ENCODE results near the gene SPATA2. TPM values are rescaled to one million over a fixed set of nuclear protein-coding genes. Genes with fewer than 3 reads are reported as not detected.

Gene SPATA2
- polyA plus RNA-seq, 3 donors = 3.8 to 5.0 (median 4.7) TPM

DNA sequence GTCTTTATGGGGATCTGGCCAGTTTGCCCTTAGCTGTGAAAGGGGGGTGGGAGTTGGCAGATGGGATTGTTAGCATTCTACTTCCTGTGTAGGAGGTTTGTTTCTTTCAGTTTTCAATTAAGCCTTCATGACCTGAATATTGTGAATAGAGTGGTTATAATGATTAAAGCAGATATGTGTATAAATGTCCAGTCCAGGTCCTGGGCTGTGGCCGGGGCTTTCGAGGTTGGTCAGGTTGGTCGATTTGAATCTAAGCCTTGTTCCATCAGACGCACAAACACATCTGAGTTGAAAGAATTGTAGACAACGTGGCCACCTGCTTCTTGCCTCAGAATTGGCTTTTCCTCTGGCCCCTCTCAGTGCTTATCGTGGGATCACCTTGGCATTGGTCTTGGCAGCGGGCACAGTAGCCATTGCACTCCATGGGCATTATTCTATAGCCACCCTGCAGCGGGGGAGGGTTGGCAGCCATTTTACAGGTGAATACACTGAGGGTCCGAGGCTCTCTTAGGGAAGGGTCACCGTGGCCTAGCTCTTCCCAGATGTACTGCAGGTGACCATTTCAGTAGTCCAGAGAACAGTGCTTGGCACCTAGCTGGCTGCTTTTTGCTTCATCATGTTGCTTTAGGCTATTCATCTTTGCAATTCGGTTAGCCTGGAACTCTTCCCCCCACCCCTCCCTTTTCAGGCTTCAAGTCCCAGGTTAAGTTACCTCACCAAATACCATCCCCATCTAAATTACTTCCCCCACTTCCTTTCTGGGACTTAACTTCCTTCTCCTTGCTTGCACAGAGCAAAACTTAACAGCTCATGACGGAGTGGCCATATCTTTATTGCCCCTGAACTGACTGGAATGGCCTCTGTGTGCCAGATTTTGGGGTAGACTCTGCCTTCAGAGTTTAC, 21.9 kb upstream of the SPATA2 start:
- H3K27ac ChIP-seq (ENCODE audit: low read depth, low read length) = peak overlapping the region; percentile 5
- 10 to 14% (median 13%) methylated on average over 12 of the region's 12 CpGs for WGBS, 3 donors

GRCh38 chr20:49936153-49937026, 21.1 kb upstream of the SPATA2 start, which contains the start of gene RNF114:
Gene RNF114 (plus strand): TSS chr20:49936397. CDS start chr20:49936413, 16 bp downstream.
- peak within 1 kb of the TSS; percentile 5 for H3K27ac ChIP-seq (ENCODE audit: low read depth, low read length)
- WGBS, 3 donors = 0 to 1% (median 0%) methylated on average over 76 to 79 of the region's 79 CpGs

DNA sequence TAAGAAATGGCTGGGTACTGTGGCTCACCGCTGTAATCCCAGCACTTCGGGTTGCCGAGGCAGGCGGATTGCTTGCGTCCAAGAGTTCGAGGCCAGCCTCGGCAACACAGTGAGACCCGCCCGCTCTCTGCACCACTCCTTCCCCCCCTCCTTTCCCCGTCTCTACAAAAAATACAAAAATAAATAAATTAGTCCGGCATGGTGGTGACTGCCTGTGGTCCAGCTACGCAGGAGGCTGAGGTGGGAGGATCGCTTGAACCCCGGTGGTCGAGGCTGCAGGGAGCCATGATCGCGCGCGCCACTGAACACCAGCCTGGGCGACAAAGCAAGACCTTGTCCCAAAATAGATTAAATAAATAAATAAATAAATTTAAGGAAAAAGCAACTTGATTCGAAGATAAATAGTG, 20.4 kb upstream of the SPATA2 start:
- WGBS, 3 donors = 17 to 46% (median 37%) methylated on average over 21 of the region's 21 CpGs
- H3K27ac ChIP-seq (ENCODE audit: low read depth, low read length) = no peak overlapping the region

GRCh38 chr20:49929142-49929494, 13.8 kb upstream of the SPATA2 start:
- WGBS, 3 donors = 31 to 43% (median 36%) methylated on average over 4 of the region's 4 CpGs
- H3K27ac ChIP-seq (ENCODE audit: low read depth, low read length) = no peak overlapping the region

GRCh38 chr20:49928411-49929141, 13.2 kb upstream of the SPATA2 start:
- H3K27ac ChIP-seq (ENCODE audit: low read depth, low read length) = no peak overlapping the region
- WGBS, 3 donors = 12 to 14% (median 12%) methylated on average over 15 of the region's 15 CpGs

- 70 to 77% (median 71%) methylated on average over 2 of the region's 2 CpGs for WGBS, 3 donors
- H3K27ac ChIP-seq (ENCODE audit: low read depth, low read length) = no peak overlapping the region
These were observed 10.6 kb upstream of the SPATA2 start for GRCh38 chr20:49925901-49926454.

GRCh38 chr20:49924247-49924646, 8.9 kb upstream of the SPATA2 start:
- WGBS, 3 donors = 68 to 77% (median 70%) methylated on average over 4 of the region's 4 CpGs
- H3K27ac ChIP-seq (ENCODE audit: low read depth, low read length) = no peak overlapping the region

DNA sequence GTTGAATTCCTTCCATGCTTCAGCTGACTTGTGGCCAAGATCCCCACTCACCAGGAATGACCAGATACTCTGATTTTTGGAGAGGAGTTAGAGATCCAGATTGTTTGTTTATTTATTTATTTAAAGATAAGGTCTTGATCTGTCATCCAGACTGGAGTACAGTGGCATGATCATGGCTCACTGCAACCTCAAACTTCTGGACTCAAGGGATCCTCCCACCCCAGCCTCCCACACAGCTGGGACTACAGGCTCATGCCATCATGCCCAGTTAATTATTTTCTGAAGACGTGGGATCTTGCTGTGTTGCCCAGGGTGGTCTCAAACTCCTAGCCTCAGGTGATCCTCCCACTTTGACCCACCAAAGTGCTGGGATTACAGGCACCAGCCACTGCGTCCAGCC, 4.1 kb upstream of the SPATA2 start:
- no peak overlapping the region for H3K27ac ChIP-seq (ENCODE audit: low read depth, low read length)
- WGBS, 3 donors = 77 to 89% (median 84%) methylated on average over 2 of the region's 2 CpGs

GRCh38 chr20:49919009-49919408, 3.7 kb upstream of the SPATA2 start:
- WGBS, 3 donors = 66 to 77% (median 75%) methylated on average over 7 of the region's 7 CpGs
- H3K27ac ChIP-seq (ENCODE audit: low read depth, low read length) = no peak overlapping the region

- no peak overlapping the region for H3K27ac ChIP-seq (ENCODE audit: low read depth, low read length)
- 90 to 95% (median 93%) methylated on average over 3 of the region's 3 CpGs for WGBS, 3 donors
These were observed 3.1 kb upstream of the SPATA2 start for GRCh38 chr20:49918446-49918845.

DNA sequence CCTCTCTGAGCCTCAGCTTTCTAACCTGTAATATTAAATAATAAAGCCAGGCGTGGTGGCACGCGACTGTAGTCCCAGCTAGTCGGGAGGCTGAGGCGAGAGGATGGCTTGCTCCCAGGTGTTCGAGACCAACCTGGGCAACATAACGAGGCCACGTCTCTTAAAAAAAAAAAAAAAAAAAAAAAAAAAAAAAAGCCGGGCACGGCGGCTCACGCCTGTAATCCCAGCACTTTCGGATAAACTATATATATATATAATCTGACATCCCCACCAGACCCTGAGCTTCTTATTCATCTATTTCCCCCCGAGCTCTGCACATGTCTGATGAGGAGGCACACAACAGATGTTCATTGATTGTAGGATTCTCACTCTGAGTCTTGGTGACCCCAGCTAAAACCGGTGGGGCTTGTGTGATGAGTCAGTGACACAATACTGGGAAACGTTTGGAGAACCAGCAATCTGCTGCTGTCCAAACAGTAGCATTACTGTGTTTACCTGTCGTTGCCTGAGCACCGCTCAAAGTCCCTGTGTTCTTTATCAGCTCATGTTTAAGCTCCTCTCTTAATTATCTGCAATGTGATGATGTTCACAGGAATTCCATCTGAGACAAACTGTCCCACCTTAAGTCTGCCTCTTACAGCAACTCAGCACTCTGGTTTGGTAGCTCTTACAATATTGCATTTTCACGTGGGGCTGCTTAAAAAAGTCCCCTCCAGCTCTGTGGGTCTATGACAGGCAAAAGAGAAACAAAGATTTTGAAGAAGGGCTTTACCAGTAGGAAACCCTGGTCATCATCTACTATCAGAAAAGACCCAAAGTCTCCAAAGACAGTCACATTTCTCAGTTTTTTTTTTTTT, 1.0 kb upstream of the SPATA2 start:
- peak overlapping the region; percentile 99 for H3K27ac ChIP-seq (ENCODE audit: low read depth, low read length)
- 10 to 54% (median 51%) methylated on average over 19 of the region's 19 CpGs for WGBS, 3 donors

- 0 to 1% (median 0%) methylated on average over 9 to 23 of the region's 23 CpGs for WGBS, 3 donors
- H3K27ac ChIP-seq (ENCODE audit: low read depth, low read length) = peak overlapping the region; percentile 99
These were observed 280 bp downstream of the SPATA2 start for GRCh38 chr20:49915118-49915379.

DNA sequence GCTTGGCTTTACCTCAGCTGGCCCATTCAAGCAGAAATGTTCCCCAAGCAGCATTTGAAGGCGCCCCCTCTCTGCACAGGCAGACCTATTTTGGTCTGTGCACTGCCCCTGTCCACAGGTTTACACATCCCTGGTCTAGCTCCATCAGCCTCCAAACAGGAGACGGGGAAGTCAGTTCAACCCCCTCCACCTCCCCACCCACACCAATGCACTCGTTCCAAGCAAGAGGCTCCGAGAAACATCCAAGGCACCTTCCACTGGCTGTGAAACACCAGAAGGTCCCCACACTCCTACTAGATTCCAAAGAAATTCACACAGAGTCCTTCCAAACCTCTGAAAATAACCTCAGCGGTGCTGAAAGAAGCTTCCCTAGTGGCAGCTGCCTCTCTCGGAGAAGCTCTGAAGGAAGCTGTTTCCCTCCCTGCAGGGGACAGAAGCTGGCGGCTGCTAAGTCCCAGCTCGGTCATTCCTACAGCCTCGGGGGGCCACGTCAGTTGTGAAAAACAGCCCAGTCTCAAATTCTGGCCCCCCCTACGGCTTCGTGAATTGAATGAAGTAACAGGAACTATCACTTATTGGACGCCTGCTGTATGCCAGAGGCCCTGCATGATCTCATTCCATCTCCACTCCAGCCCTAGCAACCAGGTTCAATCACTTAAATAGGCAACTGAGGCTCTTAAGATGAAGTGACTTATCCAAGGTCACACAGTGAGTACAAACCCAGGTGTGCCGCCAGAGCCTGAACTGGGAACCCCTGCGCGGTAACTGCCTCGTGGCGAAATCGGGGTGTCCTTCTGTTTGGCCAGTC, 815 bp downstream of the SPATA2 start:
- 4 to 5% (median 4%) methylated on average over 19 of the region's 19 CpGs for WGBS, 3 donors
- H3K27ac ChIP-seq (ENCODE audit: low read depth, low read length) = peak overlapping the region; percentile 99

- WGBS, 3 donors = 72 to 87% (median 84%) methylated on average over 16 of the region's 16 CpGs
- no peak overlapping the region for H3K27ac ChIP-seq (ENCODE audit: low read depth, low read length)
These were observed 1.8 kb downstream of the SPATA2 start for GRCh38 chr20:49913399-49914047.

DNA sequence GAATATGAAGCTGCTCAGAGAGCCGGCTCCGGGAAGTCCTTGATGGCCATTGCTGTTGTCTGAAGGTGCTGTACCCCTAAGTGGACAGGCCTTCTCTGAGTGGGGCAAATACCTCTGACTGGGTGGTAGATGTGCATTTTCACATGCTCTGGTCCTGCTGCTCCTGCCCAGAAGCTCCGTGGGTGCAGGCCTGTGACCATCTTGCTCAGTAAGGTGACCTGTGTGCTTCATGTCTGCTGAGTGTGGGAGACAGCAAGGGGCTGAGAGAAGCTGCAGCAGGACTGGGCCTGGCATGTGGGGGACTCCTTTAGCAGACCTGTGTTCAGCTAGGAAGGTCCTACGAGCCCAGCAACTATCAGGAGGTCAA, 5.0 kb downstream of the SPATA2 start:
- WGBS, 3 donors = 46 to 85% (median 65%) methylated on average over 4 of the region's 4 CpGs
- H3K27ac ChIP-seq (ENCODE audit: low read depth, low read length) = no peak overlapping the region

DNA sequence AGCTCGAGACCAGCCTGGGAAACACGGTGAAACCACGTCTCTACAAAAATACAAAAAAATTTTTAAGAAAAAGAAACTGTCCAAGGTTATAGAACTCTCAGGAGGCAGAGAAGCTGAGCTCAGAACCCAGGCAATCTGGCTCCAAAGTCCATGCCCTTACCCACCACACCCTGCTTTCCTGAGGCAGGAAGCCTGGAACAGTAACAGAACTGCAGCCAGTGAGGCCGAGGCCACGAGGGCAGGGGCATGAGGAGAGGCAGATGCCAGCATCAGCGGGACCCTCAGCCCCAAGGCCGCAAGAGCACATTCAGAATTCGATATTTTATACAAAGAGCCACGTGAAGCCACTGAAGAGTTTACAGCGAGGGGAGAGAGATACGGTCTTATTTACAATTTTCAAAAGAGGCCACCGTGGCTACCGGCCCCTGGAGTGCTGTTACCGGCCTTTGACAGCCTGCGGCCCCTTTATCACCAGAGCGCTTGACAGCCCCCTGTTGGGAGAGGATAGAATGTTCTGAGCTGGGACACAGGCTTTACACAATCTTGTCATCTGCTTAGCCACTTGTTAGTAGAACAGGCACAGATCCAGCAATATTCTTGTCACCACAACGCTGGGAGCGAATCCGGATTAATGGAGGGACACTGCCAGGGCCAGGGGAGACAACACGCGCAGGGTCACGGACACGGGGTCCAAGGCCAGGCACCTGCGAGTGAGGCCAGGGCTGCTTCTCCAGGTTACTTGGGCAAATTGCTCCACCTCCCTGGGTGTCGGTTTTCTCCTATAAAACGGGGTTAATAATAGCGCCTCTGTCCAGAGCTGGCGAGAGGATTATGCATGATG, 5.6 kb downstream of the SPATA2 start:
- H3K27ac ChIP-seq (ENCODE audit: low read depth, low read length) = no peak overlapping the region
- 37 to 65% (median 63%) methylated on average over 28 of the region's 28 CpGs for WGBS, 3 donors
